ENCODE results near the gene SEMA4D. TPM values are rescaled to one million over a fixed set of nuclear protein-coding genes. Genes with fewer than 3 reads are reported as not detected.

Gene SEMA4D
- total RNA-seq, 2 donors from 2014 or later = 42.8 to 51.0 TPM

- H3K27me3 ChIP-seq (ENCODE audit: control insufficient read depth, insufficient read depth, low read length, poor library complexity, severe bottlenecking) = no peaks in the 10 kb centered on the region
- Mint-ChIP-seq H3K27me3 (ENCODE audit: insufficient read depth) (peaks cover 1% of the 10 kb centered on the region), H3K36me3 (ENCODE audit: low read depth) (no peaks in the 10 kb centered on the region), H3K27ac (no peak overlapping the region), H3K9me3 (no peaks in the 10 kb centered on the region), H3K4me1 (no peaks in the 10 kb centered on the region), H3K4me3 (no peak overlapping the region)
- H3K36me3 ChIP-seq (ENCODE audit: control insufficient read depth, insufficient read depth, low read length) = no peaks in the 10 kb centered on the region
- no peaks in the 10 kb centered on the region for H3K9me3 ChIP-seq (ENCODE audit: control insufficient read depth, low read length)
- 91 to 96% methylated on average over 3 of the region's 3 CpGs for WGBS, 2 experiments (ENCODE audit: insufficient coverage in 1 of 2, insufficient read length in 1 of 2)
- H3K4me3 ChIP-seq (ENCODE audit: low read length) = no peak overlapping the region
- H3K4me1 ChIP-seq (ENCODE audit: control insufficient read depth, insufficient read depth, low read length) = no peaks in the 10 kb centered on the region
- DNase-seq = no peak
- TF ChIP-seq CTCF (conservative IDR thresholded peaks at IDR 0.05) = no peak
- H3K27ac ChIP-seq (ENCODE audit: low read depth, low read length) = no peak overlapping the region
- H3K9ac ChIP-seq (ENCODE audit: extremely low read depth, low read length, poor library complexity, severe bottlenecking) = no peak overlapping the region
Observed at GRCh38 chr9:89519366-89519805, 21.5 kb upstream of the SEMA4D start.

- Histone ChIP-seq H3K4me3 (ENCODE audit: low read length) (no peak overlapping the region), H3K27ac (ENCODE audit: low read depth, low read length) (no peak overlapping the region), H3K36me3 (ENCODE audit: control insufficient read depth, insufficient read depth, low read length) (no peaks in the 10 kb centered on the region), H3K27me3 (ENCODE audit: control insufficient read depth, insufficient read depth, low read length, poor library complexity, severe bottlenecking) (no peaks in the 10 kb centered on the region), H3K9me3 (ENCODE audit: control insufficient read depth, low read length) (no peaks in the 10 kb centered on the region), H3K9ac (ENCODE audit: extremely low read depth, low read length, poor library complexity, severe bottlenecking) (no peak overlapping the region), H3K4me1 (ENCODE audit: control insufficient read depth, insufficient read depth, low read length) (no peaks in the 10 kb centered on the region)
- no peak overlapping the region for H3K4me3 Mint-ChIP-seq
- no peak for TF ChIP-seq CTCF (conservative IDR thresholded peaks at IDR 0.05)
- no peaks in the 10 kb centered on the region for H3K36me3 Mint-ChIP-seq (ENCODE audit: low read depth)
- DNase-seq = no peak
- H3K4me1 Mint-ChIP-seq = no peaks in the 10 kb centered on the region
- H3K9me3 Mint-ChIP-seq = no peaks in the 10 kb centered on the region
- H3K27ac Mint-ChIP-seq = no peak overlapping the region
- WGBS, 2 experiments (ENCODE audit: insufficient coverage in 1 of 2, insufficient read length in 1 of 2) = 87 to 94% methylated on average over 4 to 6 of the region's 6 CpGs
- peaks cover 1% of the 10 kb centered on the region for H3K27me3 Mint-ChIP-seq (ENCODE audit: insufficient read depth)
Observed at GRCh38 chr9:89518466-89519365, 20.8 kb upstream of the SEMA4D start.

GRCh38 chr9:89515416-89515815 is 17.5 kb upstream of the SEMA4D start:
- H3K27ac Mint-ChIP-seq = no peak overlapping the region
- TF ChIP-seq CTCF (conservative IDR thresholded peaks at IDR 0.05) = no peak

More at GRCh38 chr9:89515416-89515815, 17.5 kb upstream of the SEMA4D start:
- Mint-ChIP-seq H3K27me3 (ENCODE audit: insufficient read depth) (peaks cover 1% of the 10 kb centered on the region), H3K9me3 (no peaks in the 10 kb centered on the region), H3K4me3 (no peak overlapping the region), H3K4me1 (no peaks in the 10 kb centered on the region), H3K36me3 (ENCODE audit: low read depth) (no peaks in the 10 kb centered on the region)
- Histone ChIP-seq H3K27me3 (ENCODE audit: control insufficient read depth, insufficient read depth, low read length, poor library complexity, severe bottlenecking) (no peaks in the 10 kb centered on the region), H3K27ac (ENCODE audit: low read depth, low read length) (no peak overlapping the region), H3K4me3 (ENCODE audit: low read length) (no peak overlapping the region), H3K9me3 (ENCODE audit: control insufficient read depth, low read length) (no peaks in the 10 kb centered on the region), H3K4me1 (ENCODE audit: control insufficient read depth, insufficient read depth, low read length) (no peaks in the 10 kb centered on the region), H3K36me3 (ENCODE audit: control insufficient read depth, insufficient read depth, low read length) (no peaks in the 10 kb centered on the region), H3K9ac (ENCODE audit: extremely low read depth, low read length, poor library complexity, severe bottlenecking) (no peak overlapping the region)
- 95% methylated on average over 6 of the region's 6 CpGs for WGBS, 2 experiments (ENCODE audit: insufficient coverage in 1 of 2, insufficient read length in 1 of 2)
- DNase-seq = no peak

Measured in endodermal cell (in vitro differentiated cells).